Measurements from ENCODE around the gene DPF3.

The DPF3 gene

GRCh38 chr14:72644038-72644437 lies 249.9 kb downstream of the DPF3 start:
- Histone ChIP-seq H2BK5ac (ENCODE audit: low read length) (no peak overlapping the region), H3K4ac (ENCODE audit: low read length) (no peak overlapping the region), H3K14ac (ENCODE audit: low read length) (no peak overlapping the region), H4K8ac (ENCODE audit: low read depth, low read length) (no peak overlapping the region), H3K27me3 (ENCODE audit: control insufficient read depth in 3 of 3, insufficient read depth in 3 of 3, low read depth in 1 of 3, low read length in 3 of 3) (peaks cover 0 to 11% (median 0%) of the 10 kb centered on the region in 3 experiments), H3K36me3 (replicated peaks in 1 of 2; ENCODE audit: control insufficient read depth in 2 of 2, insufficient read depth in 2 of 2, low read length in 2 of 2) (no peaks in the 10 kb centered on the region), H4K91ac (ENCODE audit: low read depth, low read length, poor library complexity) (no peak overlapping the region), H3K4me3 (ENCODE audit: low read length in 2 of 2) (no peak overlapping the region), H2BK15ac (ENCODE audit: low read length) (no peak overlapping the region), H3K18ac (ENCODE audit: low read length) (no peak overlapping the region), H2AK5ac (ENCODE audit: low read depth, low read length) (no peak overlapping the region), H3K23ac (ENCODE audit: low read depth, low read length, poor library complexity) (no peak overlapping the region), H2BK12ac (ENCODE audit: low read length) (no peak overlapping the region), H3K27ac (replicated peaks; ENCODE audit: low read length) (no peak overlapping the region), H3K4me2 (ENCODE audit: insufficient read depth, low read length, poor library complexity, severe bottlenecking) (no peak overlapping the region), H3K9me3 (replicated peaks in 1 of 2; ENCODE audit: control insufficient read depth in 2 of 2, insufficient read depth in 1 of 2, low read depth in 1 of 2, low read length in 2 of 2) (peaks cover 0 to 4% of the 10 kb centered on the region in 2 donors), H2AFZ (ENCODE audit: low read length) (no peak overlapping the region), H3K4me1 (ENCODE audit: control insufficient read depth in 2 of 2, insufficient read depth in 1 of 2, low read depth in 1 of 2, low read length in 2 of 2) (peaks cover 0 to 2% of the 10 kb centered on the region in 2 donors), H3K9ac (ENCODE audit: low read depth, low read length, poor library complexity) (no peak overlapping the region), H3K79me1 (ENCODE audit: low read depth, low read length) (no peaks in the 10 kb centered on the region), H2BK120ac (ENCODE audit: low read depth, low read length) (no peak overlapping the region)
- DNase-seq (ENCODE audit: low spot score) = no peak
- WGBS, 2 donors (ENCODE audit: extremely low coverage in 2 of 2, insufficient read length in 2 of 2, insufficient replicate concordance in 1 of 2) = no CpG with 5 or more reads among the region's 6 CpGs

GRCh38 chr14:72643317-72643801 lies 250.5 kb downstream of the DPF3 start:
- peak overlapping the region; percentile 12 for H2AFZ ChIP-seq (ENCODE audit: low read length)
- H4K8ac ChIP-seq (ENCODE audit: low read depth, low read length) = no peak overlapping the region
- peaks cover 0 to 2% of the 10 kb centered on the region in 2 donors for H3K4me1 ChIP-seq (ENCODE audit: control insufficient read depth in 2 of 2, insufficient read depth in 1 of 2, low read depth in 1 of 2, low read length in 2 of 2)
- H4K91ac ChIP-seq (ENCODE audit: low read depth, low read length, poor library complexity) = no peak overlapping the region
- peak overlapping the region; percentile 32 for H3K18ac ChIP-seq (ENCODE audit: low read length)
- H3K9me3 ChIP-seq (replicated peaks in 1 of 2; ENCODE audit: control insufficient read depth in 2 of 2, insufficient read depth in 1 of 2, low read depth in 1 of 2, low read length in 2 of 2) = peaks cover 0 to 4% of the 10 kb centered on the region in 2 donors
- H3K79me1 ChIP-seq (ENCODE audit: low read depth, low read length) = no peaks in the 10 kb centered on the region
- no peak for DNase-seq (ENCODE audit: low spot score)
- no CpG with 5 or more reads among the region's 5 CpGs for WGBS, 2 donors (ENCODE audit: extremely low coverage in 2 of 2, insufficient read length in 2 of 2, insufficient replicate concordance in 1 of 2)
- no peak overlapping the region for H2BK5ac ChIP-seq (ENCODE audit: low read length)
- H3K23ac ChIP-seq (ENCODE audit: low read depth, low read length, poor library complexity) = no peak overlapping the region
- no peak overlapping the region for H3K4me3 ChIP-seq (ENCODE audit: low read length in 2 of 2)
- no peaks in the 10 kb centered on the region for H3K36me3 ChIP-seq (replicated peaks in 1 of 2; ENCODE audit: control insufficient read depth in 2 of 2, insufficient read depth in 2 of 2, low read length in 2 of 2)
- H2BK12ac ChIP-seq (ENCODE audit: low read length) = no peak overlapping the region
- H3K27ac ChIP-seq (replicated peaks; ENCODE audit: low read length) = no peak overlapping the region
- peaks cover 0 to 7% (median 0%) of the 10 kb centered on the region in 3 experiments for H3K27me3 ChIP-seq (ENCODE audit: control insufficient read depth in 3 of 3, insufficient read depth in 3 of 3, low read depth in 1 of 3, low read length in 3 of 3)
- no peak overlapping the region for H3K14ac ChIP-seq (ENCODE audit: low read length)
- H2BK15ac ChIP-seq (ENCODE audit: low read length) = no peak overlapping the region
- H2BK120ac ChIP-seq (ENCODE audit: low read depth, low read length) = no peak overlapping the region
- H2AK5ac ChIP-seq (ENCODE audit: low read depth, low read length) = no peak overlapping the region
- H3K9ac ChIP-seq (ENCODE audit: low read depth, low read length, poor library complexity) = no peak overlapping the region
- H3K4me2 ChIP-seq (ENCODE audit: insufficient read depth, low read length, poor library complexity, severe bottlenecking) = no peak overlapping the region
- no peak overlapping the region for H3K4ac ChIP-seq (ENCODE audit: low read length)

- Histone ChIP-seq H3K18ac (ENCODE audit: low read length) (no peak overlapping the region), H3K23ac (ENCODE audit: low read depth, low read length, poor library complexity) (no peak overlapping the region), H2BK15ac (ENCODE audit: low read length) (no peak overlapping the region), H3K14ac (ENCODE audit: low read length) (no peak overlapping the region), H4K8ac (ENCODE audit: low read depth, low read length) (no peak overlapping the region), H3K4ac (ENCODE audit: low read length) (no peak overlapping the region), H2AK5ac (ENCODE audit: low read depth, low read length) (peak overlapping the region; percentile 7), H2BK12ac (ENCODE audit: low read length) (no peak overlapping the region), H4K91ac (ENCODE audit: low read depth, low read length, poor library complexity) (no peak overlapping the region), H3K79me1 (ENCODE audit: low read depth, low read length) (no peaks in the 10 kb centered on the region), H2AFZ (ENCODE audit: low read length) (no peak overlapping the region), H3K36me3 (replicated peaks in 1 of 2; ENCODE audit: control insufficient read depth in 2 of 2, insufficient read depth in 2 of 2, low read length in 2 of 2) (no peaks in the 10 kb centered on the region), H2BK5ac (ENCODE audit: low read length) (no peak overlapping the region), H3K4me3 (ENCODE audit: low read length in 2 of 2) (no peak overlapping the region), H3K27me3 (ENCODE audit: control insufficient read depth in 3 of 3, insufficient read depth in 3 of 3, low read depth in 1 of 3, low read length in 3 of 3) (no peaks in the 10 kb centered on the region), H3K27ac (replicated peaks; ENCODE audit: low read length) (no peak overlapping the region), H3K4me1 (ENCODE audit: control insufficient read depth in 2 of 2, insufficient read depth in 1 of 2, low read depth in 1 of 2, low read length in 2 of 2) (peaks cover 0 to 2% of the 10 kb centered on the region in 2 donors), H3K9me3 (replicated peaks in 1 of 2; ENCODE audit: control insufficient read depth in 2 of 2, insufficient read depth in 1 of 2, low read depth in 1 of 2, low read length in 2 of 2) (peaks cover 0 to 4% of the 10 kb centered on the region in 2 donors), H3K9ac (ENCODE audit: low read depth, low read length, poor library complexity) (no peak overlapping the region), H2BK120ac (ENCODE audit: low read depth, low read length) (no peak overlapping the region), H3K4me2 (ENCODE audit: insufficient read depth, low read length, poor library complexity, severe bottlenecking) (no peak overlapping the region)
- no peak for DNase-seq (ENCODE audit: low spot score)
- no CpG with 5 or more reads among the region's 8 CpGs for WGBS, 2 donors (ENCODE audit: extremely low coverage in 2 of 2, insufficient read length in 2 of 2, insufficient replicate concordance in 1 of 2)
Measured at GRCh38 chr14:72640911-72641485, 252.9 kb downstream of the DPF3 start.

- H3K4me2 ChIP-seq (ENCODE audit: insufficient read depth, low read length, poor library complexity, severe bottlenecking) = no peak overlapping the region
- no peak overlapping the region for H4K91ac ChIP-seq (ENCODE audit: low read depth, low read length, poor library complexity)
- H3K27me3 ChIP-seq (ENCODE audit: control insufficient read depth in 3 of 3, insufficient read depth in 3 of 3, low read depth in 1 of 3, low read length in 3 of 3) = no peaks in the 10 kb centered on the region
- no peak overlapping the region for H2BK5ac ChIP-seq (ENCODE audit: low read length)
- H2AK5ac ChIP-seq (ENCODE audit: low read depth, low read length) = no peak overlapping the region
- no peak overlapping the region for H4K8ac ChIP-seq (ENCODE audit: low read depth, low read length)
- H3K4me1 ChIP-seq (ENCODE audit: control insufficient read depth in 2 of 2, insufficient read depth in 1 of 2, low read depth in 1 of 2, low read length in 2 of 2) = no peaks in the 10 kb centered on the region
- H2AFZ ChIP-seq (ENCODE audit: low read length) = no peak overlapping the region
- no peak overlapping the region for H2BK120ac ChIP-seq (ENCODE audit: low read depth, low read length)
- no peak overlapping the region for H2BK12ac ChIP-seq (ENCODE audit: low read length)
- H3K79me1 ChIP-seq (ENCODE audit: low read depth, low read length) = no peaks in the 10 kb centered on the region
- H3K18ac ChIP-seq (ENCODE audit: low read length) = no peak overlapping the region
- H3K4ac ChIP-seq (ENCODE audit: low read length) = no peak overlapping the region
- H3K36me3 ChIP-seq (replicated peaks in 1 of 2; ENCODE audit: control insufficient read depth in 2 of 2, insufficient read depth in 2 of 2, low read length in 2 of 2) = no peaks in the 10 kb centered on the region
- H3K4me3 ChIP-seq (ENCODE audit: low read length in 2 of 2) = no peak overlapping the region
- no peak overlapping the region for H3K14ac ChIP-seq (ENCODE audit: low read length)
- no peak overlapping the region for H3K23ac ChIP-seq (ENCODE audit: low read depth, low read length, poor library complexity)
- no peak overlapping the region for H2BK15ac ChIP-seq (ENCODE audit: low read length)
- peaks cover 0 to 4% of the 10 kb centered on the region in 2 donors for H3K9me3 ChIP-seq (replicated peaks in 1 of 2; ENCODE audit: control insufficient read depth in 2 of 2, insufficient read depth in 1 of 2, low read depth in 1 of 2, low read length in 2 of 2)
- no peak overlapping the region for H3K27ac ChIP-seq (replicated peaks; ENCODE audit: low read length)
- H3K9ac ChIP-seq (ENCODE audit: low read depth, low read length, poor library complexity) = no peak overlapping the region
- WGBS, 2 donors (ENCODE audit: extremely low coverage in 2 of 2, insufficient read length in 2 of 2, insufficient replicate concordance in 1 of 2) = no CpG with 5 or more reads among the region's 3 CpGs
- no peak for DNase-seq (ENCODE audit: low spot score)
Measured at GRCh38 chr14:72638021-72638420, 255.9 kb downstream of the DPF3 start.

Data from neuronal stem cell (in vitro differentiated cells).